K562 (cell line): ENCODE measurements around the gene PDGFRA. TPM values are rescaled to one million over a fixed set of nuclear protein-coding genes. Genes with fewer than 3 reads are reported as not detected.

Experiments
- ATAC-seq: fragments of 200-7000 bp; cut with Tn5 transposase; 3 replicates; pipeline ENCODE4 v1.9.1; 2020; ENCODE audit warnings: moderate library complexity
- BruUV-seq: library from RNA; stranded (reverse); fragments of 400-500 nt; replicated peaks from 2 replicates; lab custom pipeline; 2021; lab: Mats Ljungman, UMichigan
- CTCF ChIA-PET: fragments of 300-600 bp; formaldehyde crosslinking; extraction: SDS; loops from one replicate; lab custom pipeline; 2021; ENCODE audit warnings: low intra/inter-chr PET ratio; lab: Yijun Ruan, JAX
- POLR2A ChIA-PET: fragments of 300-600, 350-650 bp; sonication (Branson Sonifier 250); formaldehyde crosslinking; extraction: SDS; loops from one replicate; lab custom pipeline; 2021; ENCODE audit warnings: antibody characterized with exemption, inconsistent platforms; lab: Yijun Ruan, JAX
- DNase-seq, 4 experiments: peaks; one replicate each; pipeline versions ENCODE4 v3.0.0 to v3.0.0-alpha.2; 2011 to 2018; ENCODE audit warnings: low spot score in 3 of 4, mixed read lengths in 3 of 4; ENCODE audit errors: extremely low read depth in 1 of 4
- FAIRE-seq: peaks from 2 replicates; lab custom pipeline; 2011; peaks lifted over from hg19 to GRCh38; lab: Jason Lieb, UNC
- H2AFZ ChIP-seq: 2 replicates; pipeline ENCODE4 v1.6.0; 2011; ENCODE audit warnings: low read depth, low read length, control low read depth, inconsistent platforms
- H3K27ac ChIP-seq: fragments of 200-600 bp; 3 replicates; pipeline ENCODE4 v1.8.0; 2011; ENCODE audit warnings: low read depth, mild to moderate bottlenecking, control low read depth, inconsistent platforms, low read length, moderate library complexity, mixed read lengths; ENCODE audit errors: extremely low read depth
- H3K27me3 ChIP-seq, 2 experiments: fragments of 300-600 bp in 1 of 2; 2 replicates in 1 of 2; 3 replicates in 1 of 2; pipeline versions ENCODE4 v1.6.0 to v1.8.0; 2011; ENCODE audit warnings: inconsistent platforms in 2 of 2, low read length in 2 of 2, mild to moderate bottlenecking in 1 of 2, mixed read lengths in 1 of 2, moderate library complexity in 1 of 2; ENCODE audit not compliant: control insufficient read depth in 2 of 2, insufficient read depth in 2 of 2
- H3K36me3 ChIP-seq: fragments of 300-600 bp; 3 replicates; pipeline ENCODE4 v1.8.0; 2011; ENCODE audit warnings: mild to moderate bottlenecking, low read length, inconsistent platforms; ENCODE audit not compliant: control insufficient read depth, insufficient read depth
- H3K4me1 ChIP-seq, 2 experiments: fragments of 200-600 bp in 1 of 2; replicated peaks in 1 of 2; 2 replicates in 1 of 2; 3 replicates in 1 of 2; pipeline versions ENCODE4 v1.5.1 to v1.8.0; 2011; ENCODE audit warnings: inconsistent platforms in 2 of 2, low read length in 2 of 2, mild to moderate bottlenecking in 1 of 2, mixed read lengths in 1 of 2, moderate library complexity in 1 of 2; ENCODE audit not compliant: control insufficient read depth in 2 of 2, insufficient read depth in 2 of 2
- H3K4me2 ChIP-seq: 2 replicates; pipeline ENCODE4 v1.6.1; 2011; ENCODE audit warnings: low read length, control low read depth, inconsistent platforms, mixed read lengths; ENCODE audit not compliant: insufficient read depth
- H3K4me3 ChIP-seq: fragments of 200-600 bp; sonication (generic), shearing (Covaris generic); 2 replicates; pipeline ENCODE4 v1.5.1; 2016; ENCODE audit warnings: control low read depth, inconsistent platforms
- H3K79me2 ChIP-seq: fragments of 200-600 bp; 3 replicates; pipeline ENCODE4 v1.8.0; 2011; ENCODE audit warnings: low read length, inconsistent platforms; ENCODE audit not compliant: control insufficient read depth, insufficient read depth
- H3K9ac ChIP-seq, 2 experiments: 2 replicates each; pipeline versions ENCODE4 v1.6.0 to v1.6.1; 2011; ENCODE audit warnings: low read depth in 2 of 2, low read length in 2 of 2, control low read depth in 1 of 2, inconsistent platforms in 1 of 2, mild to moderate bottlenecking in 1 of 2, mixed read lengths in 1 of 2; ENCODE audit not compliant: insufficient read depth in 1 of 2
- H3K9me1 ChIP-seq: one replicate; pipeline ENCODE4 v1.6.0; 2011; ENCODE audit warnings: inconsistent platforms, mild to moderate bottlenecking, low read length, moderate library complexity; ENCODE audit not compliant: control insufficient read depth, insufficient read depth
- H3K9me3 ChIP-seq: replicated peaks from 2 replicates; pipeline ENCODE4 v1.5.1; 2011; ENCODE audit warnings: low read depth, low read length, inconsistent platforms; ENCODE audit not compliant: control insufficient read depth, insufficient read depth
- H4K20me1 ChIP-seq: replicated peaks from 2 replicates; pipeline ENCODE4 v1.6.1; 2011; ENCODE audit warnings: low read length, inconsistent platforms, mixed read lengths; ENCODE audit not compliant: control insufficient read depth, insufficient read depth
- ATF7 ChIP-seq: fragments of 450-650 bp; IDR thresholded peaks from 2 replicates; pipeline ENCODE4 v1.7.1; 2014; ENCODE audit warnings: mild to moderate bottlenecking, moderate library complexity
- HDAC2 ChIP-seq: fragments of 450-650 bp; IDR thresholded peaks from 2 replicates; pipeline ENCODE4 v1.6.1; 2016; ENCODE audit warnings: mild to moderate bottlenecking
- NONO ChIP-seq, 2 experiments: fragments of 200-400 bp in 1 of 2; fragments of 450-650 bp in 1 of 2; formaldehyde crosslinking in 1 of 2; IDR thresholded peaks; 2 replicates each; pipeline ENCODE4 v1.6.1; 2017; ENCODE audit warnings: low read depth in 2 of 2, mild to moderate bottlenecking in 2 of 2, moderate library complexity in 2 of 2, low read length in 1 of 2
- PCBP1 ChIP-seq: fragments of 200-400 bp; formaldehyde crosslinking; IDR thresholded peaks from 2 replicates; pipeline ENCODE4 v1.6.1; 2018; ENCODE audit warnings: mild to moderate bottlenecking, low read depth, low read length; ENCODE audit not compliant: poor library complexity, severe bottlenecking
- SNIP1 ChIP-seq: fragments of 450-650 bp; IDR thresholded peaks from 2 replicates; pipeline ENCODE4 v1.7.1; 2017; ENCODE audit warnings: low read depth, mild to moderate bottlenecking
- SPI1 ChIP-seq: IDR thresholded peaks from 2 replicates; pipeline ENCODE4 v1.6.1; 2011; ENCODE audit warnings: low read depth, low read length, control low read depth, borderline replicate concordance
- WGBS: fragments of 100-300 bp; shearing (Covaris generic); methylation state at CpG from one replicate; pipeline ENCODE4 v1.1.6; 2016; ENCODE audit warnings: low coverage, mixed read lengths; ENCODE audit not compliant: insufficient coverage; ENCODE audit errors: missing lambda C conversion rate; 5-methylcytosine and 5-hydroxymethylcytosine counted together
- in situ Hi-C: fragments of 300-500 bp; cut with MboI; formaldehyde crosslinking; loops from 4 replicates; pipeline ENCODE4 v1.15.0; 2018; ENCODE audit warnings: inconsistent platforms, mixed read lengths
- intact Hi-C: fragments of 100-400 bp; cut with micrococcal nuclease; formaldehyde crosslinking; loops from 2 replicates; pipeline ENCODE4 v1.14.2; 2022
- polyA plus RNA-seq, 8 experiments: library from polyadenylated mRNA; depleted of rRNA in 4 of 8; stranded (reverse) in 5 of 8; unstranded in 3 of 8; fragments of >200 nt; fragmentation: Nextera tagmentation in 2 of 8; fragmentation: Illumina TruSeq in 1 of 8; extraction: Ambion mirVana in 2 of 8; extraction: Trizol in 1 of 8; gene quantifications; 2 replicates each; pipeline versions ENCODE4 v1.2.1 to v1.2.3, GENCODE V29; 2011 to 2014; ENCODE audit warnings: inconsistent platforms in 1 of 8, missing spikeins in 1 of 8
- total RNA-seq, 7 experiments: library from RNA; depleted of rRNA in 6 of 7; stranded (reverse); fragments of >200 nt in 6 of 7; fragmentation: Illumina TruSeq in 2 of 7; extraction: Trizol in 2 of 7; gene quantifications; 2 replicates each; pipeline versions ENCODE4 v1.2.1 to v1.2.3, GENCODE V29; 2011 to 2021; ENCODE audit warnings: low replicate concordance in 1 of 7
- TF ChIP-seq, protein P1 (sequence below): sonication (generic); formaldehyde crosslinking; IDR thresholded peaks from 2 replicates; pipeline ENCODE4 v1.9.0; 2022; ENCODE audit warnings: mild to moderate bottlenecking, missing genetic modification reagents

PDGFRA gene
- total and polyA plus RNA-seq, 9 of the 15 experiments (the other 6 are each of a cell fraction or from before 2014, with no cell fraction given): 0.40 TPM; not detected in 8

DNA sequence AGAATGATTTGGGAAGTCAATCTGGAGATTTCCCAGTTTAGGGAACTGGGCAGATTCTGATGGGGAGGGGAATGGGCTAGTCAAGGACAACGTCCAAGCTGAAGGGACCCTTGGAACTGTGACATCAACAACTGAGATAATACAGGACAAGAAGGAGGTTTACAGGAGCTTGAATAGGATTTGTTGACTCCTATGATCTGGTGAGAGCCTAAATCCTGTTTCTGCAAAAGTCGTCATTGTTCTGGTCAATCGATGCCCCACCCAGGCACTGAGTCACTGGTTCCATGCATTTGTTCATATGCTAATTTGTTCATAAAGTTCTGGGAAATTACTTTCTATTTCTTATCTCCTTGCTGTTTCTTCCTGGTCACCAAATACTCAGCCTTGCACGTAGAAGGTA is 15.3 kb upstream of the PDGFRA start:
- 4% methylated on average over 4 of the region's 4 CpGs for WGBS
- no peak for TF ChIP-seq HDAC2
- DNase-seq: no peak
- Histone ChIP-seq H3K9me1 (no peaks in the 10 kb centered on the region), H3K4me1 (no peaks in the 10 kb centered on the region; a peak in 1 of 5 replicates), H3K9ac (no peak overlapping the region), H3K27ac (no peak overlapping the region), H3K36me3 (no peaks in the 10 kb centered on the region), H3K27me3 (peaks cover 3% of the 10 kb centered on the region in 2 experiments; a peak in 2 of 5 replicates), H3K9me3 (no peaks in the 10 kb centered on the region), H3K4me2 (no peak overlapping the region), H3K4me3 (no peak overlapping the region), H2AFZ (no peak overlapping the region), H4K20me1 (peaks cover 8% of the 10 kb centered on the region; the same call in 1 of the 2 replicates), H3K79me2 (no peaks in the 10 kb centered on the region)
- FAIRE-seq: no peak
- intact Hi-C loops: no loop called here
- in situ Hi-C loops: no loop called here
- no TSS peak for BruUV-seq
- ChIA-PET CTCF (no interaction called here), POLR2A (no interaction called here)
- ATAC-seq: no peak

DNA sequence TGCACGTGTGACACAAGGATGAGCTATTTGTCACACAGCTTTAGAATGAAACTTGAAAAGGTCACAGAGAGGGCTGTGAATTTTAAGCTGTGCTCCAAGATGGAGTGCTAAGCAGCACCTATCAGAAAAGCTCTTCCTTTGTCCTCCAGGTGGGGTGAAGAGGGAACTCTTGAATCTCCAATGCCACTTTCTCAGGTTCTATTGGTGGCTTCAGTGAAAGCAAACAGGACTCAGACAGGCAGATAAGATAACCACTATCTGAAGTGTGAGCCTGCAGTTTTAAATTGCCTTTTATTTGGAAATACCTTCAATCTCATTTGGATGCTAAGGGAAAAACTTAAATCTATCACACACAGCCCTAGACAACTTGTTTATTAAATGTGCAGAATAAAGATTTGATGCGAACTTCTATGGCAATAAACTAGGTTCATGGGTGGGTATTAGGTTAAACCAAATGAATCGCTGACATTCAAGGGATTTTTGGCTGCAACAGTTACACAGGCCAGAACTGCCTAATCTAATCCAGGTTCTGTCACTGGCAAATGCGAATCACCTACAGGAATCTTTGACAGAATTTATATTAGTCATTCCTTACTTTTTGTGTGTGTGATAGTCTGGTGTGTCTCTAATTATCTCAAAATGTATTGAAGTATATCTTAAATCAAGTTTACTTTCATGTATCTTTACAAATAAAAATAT is 13.6 kb upstream of the PDGFRA start:
- Histone ChIP-seq H3K27ac (no peak overlapping the region), H3K79me2 (no peaks in the 10 kb centered on the region), H3K4me3 (no peak overlapping the region), H3K9ac (no peak overlapping the region), H3K4me1 (no peaks in the 10 kb centered on the region; a peak in 1 of 5 replicates), H4K20me1 (peaks cover 8% of the 10 kb centered on the region; the same call in 1 of the 2 replicates), H3K27me3 (peaks cover 3 to 4% of the 10 kb centered on the region in 2 experiments; a peak in 2 of 5 replicates), H2AFZ (no peak overlapping the region), H3K9me1 (no peaks in the 10 kb centered on the region), H3K36me3 (no peaks in the 10 kb centered on the region), H3K9me3 (no peaks in the 10 kb centered on the region), H3K4me2 (no peak overlapping the region)
- CTCF ChIA-PET: no interaction called here
- POLR2A ChIA-PET: no interaction called here
- TF ChIP-seq SPI1 (no peak), NONO (IDR thresholded peaks at IDR 0.05; ENCODE audit: low read depth in 2 of 2, low read length in 1 of 2) (no peak), PCBP1 (no peak), ATF7 (no peak), SNIP1 (no peak)
- TF ChIP-seq, protein P1, sequence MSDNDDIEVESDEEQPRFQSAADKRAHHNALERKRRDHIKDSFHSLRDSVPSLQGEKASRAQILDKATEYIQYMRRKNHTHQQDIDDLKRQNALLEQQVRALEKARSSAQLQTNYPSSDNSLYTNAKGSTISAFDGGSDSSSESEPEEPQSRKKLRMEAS: no peak
- in situ Hi-C loops (no loop called here), intact Hi-C loops (no loop called here)
- BruUV-seq: no TSS peak
- ATAC-seq (no peak), FAIRE-seq (no peak), DNase-seq (no peak)
- WGBS: 0% methylated on average over 4 of the region's 4 CpGs
